ENCODE data around the gene ZFP1. TPM values are rescaled to one million over a fixed set of nuclear protein-coding genes. Genes with fewer than 3 reads are reported as not detected.

Gene ZFP1
- total and polyA plus RNA-seq, 9 of the 15 experiments (the other 6 are each of a cell fraction or from before 2014, with no cell fraction given): 2.6 to 14.7 (median 11.6) TPM

- in situ Hi-C loops (cut with MboI) (loop anchor here (5.0 to 25.0 kb wide), 3 partner anchors 184 to 1984 kb away; partner anchors contain the start of genes MON1B and SYCE1L), intact Hi-C loops (cut with micrococcal nuclease) (no loop called here)
- Histone ChIP-seq H3K36me3 (ENCODE audit: control insufficient read depth, insufficient read depth, low read length) (no peaks in the 10 kb centered on the region), H3K27ac (ENCODE audit: extremely low read depth, low read depth, low read length) (no peak overlapping the region), H3K9ac (ENCODE audit: insufficient read depth in 1 of 2, low read depth in 2 of 2, low read length in 2 of 2) (no peak overlapping the region), H3K79me2 (ENCODE audit: control insufficient read depth, insufficient read depth, low read length) (no peaks in the 10 kb centered on the region), H3K9me3 (replicated peaks; ENCODE audit: control insufficient read depth, insufficient read depth, low read depth, low read length) (no peaks in the 10 kb centered on the region), H3K27me3 (ENCODE audit: control insufficient read depth in 2 of 2, insufficient read depth in 2 of 2, low read length in 2 of 2) (peaks cover 25 to 47% of the 10 kb centered on the region in 2 experiments), H2AFZ (ENCODE audit: low read depth, low read length) (no peak overlapping the region), H4K20me1 (replicated peaks; ENCODE audit: control insufficient read depth, insufficient read depth, low read length) (no peaks in the 10 kb centered on the region), H3K4me2 (ENCODE audit: insufficient read depth, low read length) (no peak overlapping the region), H3K4me3 (no peak overlapping the region), H3K9me1 (ENCODE audit: control insufficient read depth, insufficient read depth, low read length) (no peaks in the 10 kb centered on the region), H3K4me1 (replicated peaks in 1 of 2; ENCODE audit: control insufficient read depth in 2 of 2, insufficient read depth in 2 of 2, low read length in 2 of 2) (peaks cover 3 to 8% of the 10 kb centered on the region in 2 experiments; a peak in 4 of 5 replicates)
- FAIRE-seq (no peak), DNase-seq (ENCODE audit: extremely low read depth in 1 of 4, low spot score in 3 of 4) (no peak), ATAC-seq (no peak)
- TF ChIP-seq CBX8 (IDR thresholded peaks at IDR 0.05; ENCODE audit: borderline replicate concordance, extremely low read depth, low read depth, low read length, poor library complexity, severe bottlenecking): no peak
- ChIA-PET POLR2A (no interaction called here), CTCF (ENCODE audit: low intra/inter-chr PET ratio) (no interaction called here)
- no TSS peak for BruUV-seq (replicated peaks)
- WGBS (ENCODE audit: insufficient coverage, low coverage, missing lambda C conversion rate): 16% methylated on average over 12 of the region's 12 CpGs
These were observed 54.8 kb downstream of the ZFP1 start for GRCh38 chr16:75203096-75203495.

DNA sequence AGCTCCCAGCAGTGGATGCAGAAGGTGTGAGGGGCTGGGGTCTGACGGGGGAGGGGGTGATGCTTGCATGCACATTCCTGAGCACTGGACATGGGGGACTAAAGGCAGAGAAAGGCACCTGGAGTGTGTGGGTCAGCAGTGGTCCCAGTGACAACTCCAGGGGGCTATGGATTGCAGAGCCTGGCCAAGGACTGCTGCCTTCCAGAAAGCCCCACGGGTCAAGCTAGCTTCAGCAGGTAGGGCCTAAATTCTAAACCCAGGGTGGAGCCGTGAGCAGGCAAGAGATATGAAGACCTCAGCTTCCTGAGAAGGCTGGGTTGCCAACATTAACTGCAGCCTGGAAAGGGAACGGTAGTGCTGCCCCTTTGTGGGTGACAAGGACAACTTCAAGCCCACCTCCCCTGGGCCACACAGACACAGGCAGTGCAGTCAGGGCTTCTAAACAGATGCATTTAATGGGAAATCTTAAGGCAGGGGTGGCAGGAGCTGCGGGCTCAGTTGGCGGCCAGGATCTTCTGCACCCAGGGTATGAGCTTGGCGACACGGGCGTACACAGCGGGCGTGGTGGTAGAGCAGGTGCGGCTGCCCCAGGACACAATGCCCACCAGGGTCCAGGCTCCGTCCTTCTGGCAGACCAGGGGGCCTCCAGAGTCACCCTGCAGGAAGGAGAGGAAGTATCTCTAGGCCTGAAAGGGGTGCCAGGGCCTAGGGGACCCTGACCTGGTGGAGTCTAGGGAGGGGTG lies 55.5 kb downstream of the ZFP1 start:
- Histone ChIP-seq H4K20me1 (replicated peaks; ENCODE audit: control insufficient read depth, insufficient read depth, low read length) (no peaks in the 10 kb centered on the region), H3K9me3 (replicated peaks; ENCODE audit: control insufficient read depth, insufficient read depth, low read depth, low read length) (no peaks in the 10 kb centered on the region), H3K9me1 (ENCODE audit: control insufficient read depth, insufficient read depth, low read length) (no peaks in the 10 kb centered on the region), H2AFZ (ENCODE audit: low read depth, low read length) (no peak overlapping the region), H3K27me3 (ENCODE audit: control insufficient read depth in 2 of 2, insufficient read depth in 2 of 2, low read length in 2 of 2) (peaks cover 31 to 52% of the 10 kb centered on the region in 2 experiments), H3K4me3 (no peak overlapping the region), H3K9ac (ENCODE audit: insufficient read depth in 1 of 2, low read depth in 2 of 2, low read length in 2 of 2) (no peak overlapping the region), H3K79me2 (ENCODE audit: control insufficient read depth, insufficient read depth, low read length) (no peaks in the 10 kb centered on the region), H3K4me2 (ENCODE audit: insufficient read depth, low read length) (no peak overlapping the region), H3K36me3 (ENCODE audit: control insufficient read depth, insufficient read depth, low read length) (no peaks in the 10 kb centered on the region), H3K4me1 (replicated peaks in 1 of 2; ENCODE audit: control insufficient read depth in 2 of 2, insufficient read depth in 2 of 2, low read length in 2 of 2) (peaks cover 0 to 9% of the 10 kb centered on the region in 2 experiments; a peak in 2 of 5 replicates), H3K27ac (ENCODE audit: extremely low read depth, low read depth, low read length) (no peak overlapping the region)
- DNase-seq (ENCODE audit: extremely low read depth in 1 of 4, low spot score in 3 of 4) (peak in 1 of 4 experiments; percentile 9), ATAC-seq (no peak; the same call in 2 of the 3 replicates), FAIRE-seq (no peak)
- POLR2A ChIA-PET: interaction anchor here (0.5 kb wide), 1 partner anchor 155 kb away, joined by 3 read pairs; no protein-coding TSS in a partner anchor
- in situ Hi-C loops (cut with MboI): loop anchor here (5.0 to 25.0 kb wide), 3 partner anchors 183 to 1983 kb away; partner anchors contain the start of genes MON1B and SYCE1L
- no TSS peak for BruUV-seq (replicated peaks)
- intact Hi-C loops (cut with micrococcal nuclease): no loop called here
- peak in 1 of 2 experiments; percentile 15; a peak in 1 of 4 replicates for TF ChIP-seq RAD21 (CRISPR knock-in tag; conservative IDR thresholded peaks at IDR 0.05 in 1 of 2, IDR thresholded peaks at IDR 0.05 in 1 of 2)
- TF ChIP-seq ZNF740 (CRISPR knock-in tag; IDR thresholded peaks at IDR 0.05): no peak
- no peak for TF ChIP-seq ZNF740 (tag; IDR thresholded peaks at IDR 0.05)
- CTCF ChIA-PET (ENCODE audit: low intra/inter-chr PET ratio): no interaction called here
- WGBS (ENCODE audit: insufficient coverage, low coverage, missing lambda C conversion rate): 27% methylated on average over 12 of the region's 13 CpGs

Data from K562 (cell line).